AG09319 (cell line): Measurements from ENCODE around the gene PTPDC1.

Experiments used
- DNase-seq: peaks from one replicate; pipeline ENCODE4 v3.0.0-alpha.2; 2010; ENCODE audit warnings: low read depth; ENCODE audit errors: extremely low read depth
- TF ChIP-seq, protein P1 (sequence below): IDR thresholded peaks from 2 replicates; pipeline ENCODE4 v1.5.1; 2011; ENCODE audit warnings: low read depth, mild to moderate bottlenecking, inconsistent platforms, low read length, moderate library complexity

PTPDC1 gene

DNA sequence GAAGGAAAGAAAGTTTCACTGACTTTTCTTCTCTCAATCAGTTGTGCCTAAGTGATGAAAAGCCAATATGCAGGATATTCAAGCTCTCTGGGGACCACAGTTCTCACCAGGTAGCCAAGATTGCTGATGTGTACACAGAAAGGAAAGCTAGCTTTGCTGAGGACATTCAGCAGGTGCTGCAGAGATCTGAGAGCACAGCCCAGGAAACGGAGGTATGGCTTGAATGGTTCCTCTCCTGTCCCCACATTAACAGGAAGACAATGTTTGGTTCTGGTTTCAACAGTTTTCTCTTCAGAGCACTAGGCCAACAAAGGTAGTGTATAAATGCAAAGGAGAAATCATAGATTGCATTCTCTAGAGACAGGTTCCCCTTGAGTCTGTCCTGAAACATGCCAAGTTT is 69.6 kb downstream of the PTPDC1 start:
- TF ChIP-seq, protein P1, sequence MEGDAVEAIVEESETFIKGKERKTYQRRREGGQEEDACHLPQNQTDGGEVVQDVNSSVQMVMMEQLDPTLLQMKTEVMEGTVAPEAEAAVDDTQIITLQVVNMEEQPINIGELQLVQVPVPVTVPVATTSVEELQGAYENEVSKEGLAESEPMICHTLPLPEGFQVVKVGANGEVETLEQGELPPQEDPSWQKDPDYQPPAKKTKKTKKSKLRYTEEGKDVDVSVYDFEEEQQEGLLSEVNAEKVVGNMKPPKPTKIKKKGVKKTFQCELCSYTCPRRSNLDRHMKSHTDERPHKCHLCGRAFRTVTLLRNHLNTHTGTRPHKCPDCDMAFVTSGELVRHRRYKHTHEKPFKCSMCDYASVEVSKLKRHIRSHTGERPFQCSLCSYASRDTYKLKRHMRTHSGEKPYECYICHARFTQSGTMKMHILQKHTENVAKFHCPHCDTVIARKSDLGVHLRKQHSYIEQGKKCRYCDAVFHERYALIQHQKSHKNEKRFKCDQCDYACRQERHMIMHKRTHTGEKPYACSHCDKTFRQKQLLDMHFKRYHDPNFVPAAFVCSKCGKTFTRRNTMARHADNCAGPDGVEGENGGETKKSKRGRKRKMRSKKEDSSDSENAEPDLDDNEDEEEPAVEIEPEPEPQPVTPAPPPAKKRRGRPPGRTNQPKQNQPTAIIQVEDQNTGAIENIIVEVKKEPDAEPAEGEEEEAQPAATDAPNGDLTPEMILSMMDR = no peak
- no peak for DNase-seq

DNA sequence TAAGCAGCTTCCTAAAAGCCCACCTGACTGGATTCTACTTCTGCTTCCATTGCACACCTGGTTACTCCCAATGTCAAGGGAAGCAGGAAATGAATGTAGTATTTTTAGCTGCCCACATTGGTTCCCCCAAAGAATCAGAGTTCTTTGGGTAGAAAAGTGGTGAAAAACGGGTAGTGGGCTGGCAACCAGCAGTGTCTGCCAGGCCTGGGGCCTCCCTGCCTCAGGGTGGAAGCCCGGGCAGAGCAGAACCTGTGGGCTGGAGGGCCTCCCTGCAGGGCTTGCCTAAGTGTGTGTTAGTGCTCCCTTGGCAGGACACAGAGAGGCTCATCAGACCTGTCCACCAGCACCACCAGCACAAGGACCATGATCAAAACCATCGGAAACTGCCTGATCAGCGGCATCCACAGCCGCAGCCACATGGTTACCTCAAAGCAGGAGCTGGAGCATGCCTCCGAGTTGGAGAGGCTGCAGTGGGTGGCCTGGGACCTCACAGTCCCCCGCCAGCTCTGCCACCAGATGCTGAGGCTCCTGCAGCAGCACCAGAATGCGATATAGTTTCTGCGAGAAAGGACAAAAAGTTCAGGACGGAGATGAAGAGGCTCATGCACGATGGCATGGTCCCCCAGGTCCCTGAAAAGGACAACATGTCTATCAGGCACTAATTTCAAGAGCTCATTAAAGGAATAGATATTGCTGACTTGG is 72.2 kb downstream of the PTPDC1 start:
- DNase-seq = no peak
- TF ChIP-seq, protein P1 = no peak

DNA sequence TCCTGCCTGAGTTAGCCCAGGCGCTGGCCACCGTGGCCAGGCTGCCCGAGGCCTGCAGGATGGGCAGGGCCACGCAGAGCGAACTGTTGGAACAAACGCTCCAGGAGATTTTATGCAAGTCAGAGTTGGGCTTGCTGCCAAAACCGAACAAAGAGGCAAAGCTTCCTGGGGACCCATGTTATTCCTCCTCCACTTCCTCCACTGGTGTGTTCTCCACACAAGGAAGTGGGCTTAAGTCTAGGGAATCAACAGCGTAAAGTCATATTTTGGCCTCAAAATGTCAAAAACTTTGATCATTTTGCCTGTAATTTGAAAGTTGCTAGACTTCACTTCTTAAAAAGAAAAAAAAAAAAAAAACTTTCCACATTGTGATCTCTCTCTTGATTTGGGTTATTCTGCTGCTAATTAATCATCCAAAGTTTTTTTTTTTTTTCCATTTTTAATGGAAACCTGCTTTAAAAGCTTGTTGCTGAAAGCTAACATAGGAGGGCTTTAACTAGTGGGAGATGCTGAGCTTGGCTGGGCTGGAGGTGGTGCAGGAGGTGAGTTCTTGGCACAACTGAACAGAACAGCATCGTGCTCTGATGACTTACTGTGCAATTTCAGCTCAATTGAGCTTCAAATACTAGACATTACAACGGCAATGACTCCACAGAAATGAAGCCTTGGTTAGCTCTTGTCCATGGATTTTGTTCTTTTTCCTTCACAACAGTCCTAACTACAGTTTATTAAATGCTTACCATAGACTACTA is 73.0 kb downstream of the PTPDC1 start:
- DNase-seq = no peak
- TF ChIP-seq, protein P1 = no peak
